H9 (cell line): Measurements from ENCODE around the gene C2orf72. TPM values are rescaled to one million over a fixed set of nuclear protein-coding genes. Genes with fewer than 3 reads are reported as not detected.

Experiments
- DNase-seq: peaks from one replicate; pipeline ENCODE4 v3.0.0-alpha.2; 2017
- H2AFZ ChIP-seq: one replicate; pipeline ENCODE4 v1.6.1; 2013; ENCODE audit warnings: mild to moderate bottlenecking, low read length, control low read depth, moderate library complexity
- H2AK5ac ChIP-seq: 2 replicates; pipeline ENCODE4 v1.6.1; 2013; ENCODE audit warnings: low read length, control low read depth, mixed read lengths; ENCODE audit not compliant: insufficient read length
- H2BK120ac ChIP-seq: one replicate; pipeline ENCODE4 v1.6.1; 2013; ENCODE audit warnings: low read depth, mild to moderate bottlenecking, low read length, control low read depth, inconsistent platforms; ENCODE audit not compliant: poor library complexity, severe bottlenecking
- H2BK12ac ChIP-seq: 2 replicates; pipeline ENCODE4 v1.6.1; 2013; ENCODE audit warnings: low read length, control low read depth, mixed read lengths, low read depth; ENCODE audit not compliant: insufficient read length
- H2BK15ac ChIP-seq: 2 replicates; pipeline ENCODE4 v1.6.1; 2013; ENCODE audit warnings: low read depth, low read length, control low read depth
- H2BK20ac ChIP-seq: one replicate; pipeline ENCODE4 v1.6.1; 2013; ENCODE audit warnings: low read depth, mild to moderate bottlenecking, low read length, control low read depth, inconsistent platforms; ENCODE audit not compliant: poor library complexity, severe bottlenecking
- H2BK5ac ChIP-seq: 2 replicates; pipeline ENCODE4 v1.6.1; 2013; ENCODE audit warnings: low read length, control low read depth, mixed read lengths; ENCODE audit not compliant: insufficient read length
- H3K14ac ChIP-seq: 2 replicates; pipeline ENCODE4 v1.6.1; 2013; ENCODE audit warnings: low read length, control low read depth; ENCODE audit not compliant: insufficient read depth
- H3K18ac ChIP-seq: 2 replicates; pipeline ENCODE4 v1.6.1; 2013; ENCODE audit warnings: low read depth, mild to moderate bottlenecking, mixed read lengths, low read length, control low read depth; ENCODE audit not compliant: insufficient read length
- H3K23ac ChIP-seq: 2 replicates; pipeline ENCODE4 v1.6.1; 2013; ENCODE audit warnings: low read length, control low read depth, mixed read lengths, low read depth; ENCODE audit not compliant: insufficient read length
- H3K23me2 ChIP-seq: 2 replicates; pipeline ENCODE4 v1.6.1; 2013; ENCODE audit warnings: low read depth, mild to moderate bottlenecking, mixed read lengths, low read length, control low read depth; ENCODE audit not compliant: insufficient read length, poor library complexity, severe bottlenecking
- H3K27ac ChIP-seq: 2 replicates; pipeline ENCODE4 v1.5.1; 2013; ENCODE audit warnings: low read length, control low read depth, mixed read lengths, low read depth; ENCODE audit not compliant: insufficient read length
- H3K27me3 ChIP-seq: 2 replicates; pipeline ENCODE4 v1.6.1; 2013; ENCODE audit warnings: low read length, control low read depth, inconsistent platforms; ENCODE audit not compliant: insufficient read depth
- H3K4ac ChIP-seq: 2 replicates; pipeline ENCODE4 v1.6.1; 2013; ENCODE audit warnings: low read depth, mild to moderate bottlenecking, control low read depth, inconsistent platforms, low read length, moderate library complexity
- H3K4me1 ChIP-seq: 2 replicates; pipeline ENCODE4 v1.6.1; 2013; ENCODE audit warnings: low read length, control low read depth, inconsistent platforms; ENCODE audit not compliant: insufficient read depth
- H3K4me2 ChIP-seq: 2 replicates; pipeline ENCODE4 v1.6.1; 2013; ENCODE audit warnings: low read length, control low read depth, mixed read lengths; ENCODE audit not compliant: insufficient read length, insufficient read depth
- H3K56ac ChIP-seq: 2 replicates; pipeline ENCODE4 v1.6.1; 2013; ENCODE audit warnings: low read depth, mild to moderate bottlenecking, mixed read lengths, low read length, control low read depth; ENCODE audit not compliant: insufficient read length
- H3K79me1 ChIP-seq: 2 replicates; pipeline ENCODE4 v1.6.1; 2013; ENCODE audit warnings: low read depth, mild to moderate bottlenecking, moderate library complexity, low read length, control low read depth, inconsistent platforms; ENCODE audit not compliant: insufficient read depth, poor library complexity, severe bottlenecking
- H3K79me2 ChIP-seq: 2 replicates; pipeline ENCODE4 v1.6.1; 2013; ENCODE audit warnings: low read length, control low read depth, inconsistent platforms; ENCODE audit not compliant: insufficient read depth
- H3K9ac ChIP-seq: 2 replicates; pipeline ENCODE4 v1.6.1; 2013; ENCODE audit warnings: low read length, control low read depth, mixed read lengths; ENCODE audit not compliant: insufficient read length; ENCODE audit errors: extremely low read depth
- H3K9me3 ChIP-seq: one replicate; pipeline ENCODE4 v1.6.1; 2013; ENCODE audit warnings: low read depth, low read length, inconsistent platforms; ENCODE audit not compliant: control insufficient read depth
- H3T11ph ChIP-seq: one replicate; pipeline ENCODE4 v1.6.1; 2013; ENCODE audit warnings: mild to moderate bottlenecking, low read length, control low read depth, inconsistent platforms
- H4K20me1 ChIP-seq: one replicate; pipeline ENCODE4 v1.6.1; 2013; ENCODE audit not compliant: control insufficient read depth, insufficient read length, insufficient read depth
- H4K5ac ChIP-seq: 2 replicates; pipeline ENCODE4 v1.6.1; 2013; ENCODE audit warnings: low read depth, mild to moderate bottlenecking, mixed read lengths, low read length, control low read depth; ENCODE audit not compliant: insufficient read length
- H4K8ac ChIP-seq: replicated peaks from 2 replicates; pipeline ENCODE4 v1.6.1; 2013; ENCODE audit warnings: low read length, control low read depth, mixed read lengths, low read depth; ENCODE audit not compliant: insufficient read length
- H4K91ac ChIP-seq: 2 replicates; pipeline ENCODE4 v1.6.1; 2013; ENCODE audit warnings: low read depth, mild to moderate bottlenecking, moderate library complexity, mixed read lengths, low read length, control low read depth; ENCODE audit not compliant: insufficient read length
- H3K27ac Mint-ChIP-seq, 3 experiments: 2 replicates in 2 of 3; 3 replicates in 1 of 3; pipeline ENCODE4 v1.8.0; 2020 to 2021; ENCODE audit warnings: mixed read lengths in 3 of 3, mild to moderate bottlenecking in 1 of 3, moderate library complexity in 1 of 3
- H3K27me3 Mint-ChIP-seq: 2 replicates; pipeline ENCODE4 v1.8.0; 2021; ENCODE audit warnings: low read depth, mild to moderate bottlenecking, moderate library complexity, mixed read lengths
- H3K36me3 Mint-ChIP-seq, 3 experiments: 2 replicates in 2 of 3; 3 replicates in 1 of 3; pipeline ENCODE4 v1.8.0; 2020 to 2021; ENCODE audit warnings: low read depth in 3 of 3, mixed read lengths in 3 of 3; ENCODE audit not compliant: insufficient read depth in 1 of 3
- H3K4me1 Mint-ChIP-seq, 2 experiments: 2 replicates each; pipeline ENCODE4 v1.8.0; 2020; ENCODE audit warnings: mixed read lengths in 2 of 2
- H3K4me3 Mint-ChIP-seq, 2 experiments: 2 replicates in 1 of 2; 3 replicates in 1 of 2; pipeline ENCODE4 v1.8.0; 2020 to 2021; ENCODE audit warnings: mild to moderate bottlenecking in 2 of 2, mixed read lengths in 2 of 2, moderate library complexity in 1 of 2
- H3K9me3 Mint-ChIP-seq, 2 experiments: 2 replicates in 1 of 2; 3 replicates in 1 of 2; pipeline ENCODE4 v1.8.0; 2020; ENCODE audit warnings: mild to moderate bottlenecking in 2 of 2, mixed read lengths in 2 of 2, moderate library complexity in 1 of 2
- CTCF ChIP-seq: fragments of 200-600 bp; sonication (generic); conservative IDR thresholded peaks from 3 replicates; pipeline ENCODE4 v1.8.0; 2021; ENCODE audit warnings: antibody characterized with exemption, mild to moderate bottlenecking
- WGBS: extraction: QIAGEN DNeasy Blood & Tissue Kit; methylation state at CpG from one replicate; pipeline ENCODE4 v1.1.7; 2013; ENCODE audit warnings: missing lambda C conversion rate, low lambda C conversion rate, mixed read lengths; ENCODE audit not compliant: insufficient read length; ENCODE audit errors: extremely low coverage; 5-methylcytosine and 5-hydroxymethylcytosine counted together
- total RNA-seq: library from RNA; stranded (reverse); gene quantifications from 2 replicates; pipeline ENCODE4 v1.2.1, GENCODE V29; 2021

The C2orf72 gene
- total RNA-seq, 1 experiment from 2014 or later: 1.0 TPM

DNA sequence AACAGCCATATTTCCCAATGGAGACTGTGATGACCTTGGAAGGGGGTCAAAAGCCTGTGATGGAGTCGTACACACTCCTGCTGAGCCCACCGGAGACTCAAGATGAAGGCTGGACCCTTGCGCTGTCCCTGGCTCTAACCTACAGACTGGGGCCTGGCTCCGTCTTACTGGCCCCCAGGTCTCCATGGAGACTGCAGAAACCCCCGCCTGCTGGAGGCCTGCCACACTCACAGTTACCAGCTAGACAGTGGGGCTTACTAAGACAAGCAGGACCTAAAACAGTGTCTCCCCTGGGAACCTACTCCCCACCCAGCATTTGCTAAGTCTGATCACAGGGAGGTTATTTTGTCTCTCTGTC lies 9.6 kb downstream of the C2orf72 start:
- Histone ChIP-seq H3K23ac (no peak overlapping the region), H4K20me1 (no peaks in the 10 kb centered on the region), H2BK15ac (no peak overlapping the region), H3K14ac (no peak overlapping the region), H2BK12ac (no peak overlapping the region), H3K27me3 (no peaks in the 10 kb centered on the region; the same call in 1 of the 2 replicates), H2BK120ac (no peak overlapping the region), H3K79me2 (no peaks in the 10 kb centered on the region), H4K8ac (no peak overlapping the region), H3K18ac (no peak overlapping the region), H3K23me2 (no peaks in the 10 kb centered on the region), H4K5ac (no peak overlapping the region), H3K4me1 (no peaks in the 10 kb centered on the region), H3K9ac (no peak overlapping the region), H3K56ac (no peak overlapping the region), H3K79me1 (no peaks in the 10 kb centered on the region), H3K4me2 (no peak overlapping the region), H2AFZ (no peak overlapping the region), H2BK5ac (no peak overlapping the region), H3K27ac (no peak overlapping the region), H3T11ph (no peak overlapping the region), H4K91ac (no peak overlapping the region), H2BK20ac (no peak overlapping the region), H3K9me3 (no peaks in the 10 kb centered on the region), H3K4ac (no peak overlapping the region), H2AK5ac (no peak overlapping the region)
- Mint-ChIP-seq H3K4me1 (peaks cover 0 to 2% of the 10 kb centered on the region in 2 experiments; a peak in 1 of 4 replicates), H3K27me3 (peaks cover 36% of the 10 kb centered on the region), H3K9me3 (no peaks in the 10 kb centered on the region), H3K36me3 (no peaks in the 10 kb centered on the region), H3K27ac (no peak overlapping the region), H3K4me3 (no peak overlapping the region)
- DNase-seq: no peak
- TF ChIP-seq CTCF: no peak
- WGBS: no CpG with 5 or more reads among the region's 5 CpGs
